RWPE2 (cell line): ENCODE measurements around the gene MMP12.

ENCODE experiments used
- ATAC-seq: fragments of 200-7000 bp; cut with Tn5 transposase; 3 replicates; pipeline ENCODE4 v1.9.1; 2021; ENCODE audit warnings: low read depth
- DNase-seq: peaks from one replicate; pipeline ENCODE4 v3.0.0-alpha.2; 2020; ENCODE audit warnings: low spot score
- H3K27ac ChIP-seq: fragments of 450-650 bp; 2 replicates; pipeline ENCODE4 v1.5.1; 2017; ENCODE audit warnings: mild to moderate bottlenecking; ENCODE audit not compliant: poor library complexity, severe bottlenecking
- H3K27me3 ChIP-seq: fragments of 250-450 bp; sonication (Bioruptor Pico); 2 replicates; pipeline ENCODE4 v1.5.1; 2021; ENCODE audit warnings: mild to moderate bottlenecking, moderate library complexity; ENCODE audit not compliant: insufficient read depth, poor library complexity, severe bottlenecking
- H3K36me3 ChIP-seq: fragments of 250-450 bp; sonication (Bioruptor Pico); 2 replicates; pipeline ENCODE4 v1.5.1; 2020; ENCODE audit warnings: low read depth, mild to moderate bottlenecking, moderate library complexity
- H3K4me1 ChIP-seq: fragments of 250-450 bp; sonication (Bioruptor Pico); 2 replicates; pipeline ENCODE4 v1.5.1; 2021; ENCODE audit warnings: mild to moderate bottlenecking, moderate library complexity; ENCODE audit not compliant: insufficient read depth, poor library complexity, severe bottlenecking
- H3K4me3 ChIP-seq: fragments of 250-450 bp; sonication (Bioruptor Pico); 2 replicates; pipeline ENCODE4 v1.5.1; 2021; ENCODE audit warnings: mild to moderate bottlenecking, moderate library complexity; ENCODE audit not compliant: severe bottlenecking
- H3K9me3 ChIP-seq: fragments of 250-450 bp; sonication (Bioruptor Pico); 2 replicates; pipeline ENCODE4 v1.5.1; 2021; ENCODE audit warnings: mild to moderate bottlenecking, moderate library complexity; ENCODE audit not compliant: severe bottlenecking
- CTCF ChIP-seq: fragments of 450-650 bp; IDR thresholded peaks from one replicate; pipeline ENCODE4 v1.5.1; 2017; ENCODE audit warnings: mild to moderate bottlenecking, moderate library complexity; ENCODE audit not compliant: poor library complexity, severe bottlenecking

Gene MMP12

GRCh38 chr11:102836290-102836875 is 38.4 kb downstream of the MMP12 start:
- Histone ChIP-seq H3K4me3 (no peak overlapping the region), H3K36me3 (no peaks in the 10 kb centered on the region), H3K27me3 (no peaks in the 10 kb centered on the region), H3K4me1 (peaks cover 14% of the 10 kb centered on the region), H3K9me3 (no peaks in the 10 kb centered on the region), H3K27ac (peak overlapping the region; percentile 51)
- no peak for DNase-seq
- ATAC-seq, result peak; percentile 98
- TF ChIP-seq CTCF, result no peak

- Histone ChIP-seq H3K4me1 (peaks cover 24% of the 10 kb centered on the region), H3K27ac (no peak overlapping the region), H3K9me3 (no peaks in the 10 kb centered on the region), H3K4me3 (no peak overlapping the region), H3K36me3 (no peaks in the 10 kb centered on the region), H3K27me3 (no peaks in the 10 kb centered on the region)
- TF ChIP-seq CTCF, result no peak
- ATAC-seq (no peak), DNase-seq (no peak)
Observed at GRCh38 chr11:102833731-102834130, 41.1 kb downstream of the MMP12 start.

- no peak for TF ChIP-seq CTCF
- H3K4me3 ChIP-seq, result no peak overlapping the region
- no peak for DNase-seq
- H3K9me3 ChIP-seq, result no peaks in the 10 kb centered on the region
- no peaks in the 10 kb centered on the region for H3K27me3 ChIP-seq
- ATAC-seq, result no peak
- no peak overlapping the region for H3K27ac ChIP-seq
- peaks cover 24% of the 10 kb centered on the region for H3K4me1 ChIP-seq
- no peaks in the 10 kb centered on the region for H3K36me3 ChIP-seq
Observed at GRCh38 chr11:102832612-102833011, 42.2 kb downstream of the MMP12 start.

- TF ChIP-seq CTCF, result peak; percentile 11
- no peak for ATAC-seq
- Histone ChIP-seq H3K9me3 (no peaks in the 10 kb centered on the region), H3K4me1 (peaks cover 22% of the 10 kb centered on the region), H3K27ac (no peak overlapping the region), H3K36me3 (no peaks in the 10 kb centered on the region), H3K4me3 (no peak overlapping the region), H3K27me3 (no peaks in the 10 kb centered on the region)
- no peak for DNase-seq
Observed at GRCh38 chr11:102831489-102832440, 43.0 kb downstream of the MMP12 start.

- ATAC-seq, result no peak
- no peak overlapping the region for H3K4me3 ChIP-seq
- H3K4me1 ChIP-seq, result peaks cover 17% of the 10 kb centered on the region
- no peaks in the 10 kb centered on the region for H3K9me3 ChIP-seq
- no peaks in the 10 kb centered on the region for H3K27me3 ChIP-seq
- no peaks in the 10 kb centered on the region for H3K36me3 ChIP-seq
- DNase-seq, result no peak
- TF ChIP-seq CTCF, result no peak
- H3K27ac ChIP-seq, result no peak overlapping the region
Observed at GRCh38 chr11:102831128-102831488, 43.7 kb downstream of the MMP12 start.
